H9 (cell line): ENCODE results near the gene C2orf92. TPM values are rescaled to one million over a fixed set of nuclear protein-coding genes. Genes with fewer than 3 reads are reported as not detected.

Experiments used
- DNase-seq: peaks from one replicate; pipeline ENCODE4 v3.0.0-alpha.2; 2017
- H2AFZ ChIP-seq: one replicate; pipeline ENCODE4 v1.6.1; 2013; ENCODE audit warnings: mild to moderate bottlenecking, low read length, control low read depth, moderate library complexity
- H2AK5ac ChIP-seq: 2 replicates; pipeline ENCODE4 v1.6.1; 2013; ENCODE audit warnings: low read length, control low read depth, mixed read lengths; ENCODE audit not compliant: insufficient read length
- H2BK120ac ChIP-seq: one replicate; pipeline ENCODE4 v1.6.1; 2013; ENCODE audit warnings: low read depth, mild to moderate bottlenecking, low read length, control low read depth, inconsistent platforms; ENCODE audit not compliant: poor library complexity, severe bottlenecking
- H2BK12ac ChIP-seq: 2 replicates; pipeline ENCODE4 v1.6.1; 2013; ENCODE audit warnings: low read length, control low read depth, mixed read lengths, low read depth; ENCODE audit not compliant: insufficient read length
- H2BK15ac ChIP-seq: 2 replicates; pipeline ENCODE4 v1.6.1; 2013; ENCODE audit warnings: low read depth, low read length, control low read depth
- H2BK20ac ChIP-seq: one replicate; pipeline ENCODE4 v1.6.1; 2013; ENCODE audit warnings: low read depth, mild to moderate bottlenecking, low read length, control low read depth, inconsistent platforms; ENCODE audit not compliant: poor library complexity, severe bottlenecking
- H2BK5ac ChIP-seq: 2 replicates; pipeline ENCODE4 v1.6.1; 2013; ENCODE audit warnings: low read length, control low read depth, mixed read lengths; ENCODE audit not compliant: insufficient read length
- H3K14ac ChIP-seq: 2 replicates; pipeline ENCODE4 v1.6.1; 2013; ENCODE audit warnings: low read length, control low read depth; ENCODE audit not compliant: insufficient read depth
- H3K18ac ChIP-seq: 2 replicates; pipeline ENCODE4 v1.6.1; 2013; ENCODE audit warnings: low read depth, mild to moderate bottlenecking, mixed read lengths, low read length, control low read depth; ENCODE audit not compliant: insufficient read length
- H3K23ac ChIP-seq: 2 replicates; pipeline ENCODE4 v1.6.1; 2013; ENCODE audit warnings: low read length, control low read depth, mixed read lengths, low read depth; ENCODE audit not compliant: insufficient read length
- H3K23me2 ChIP-seq: 2 replicates; pipeline ENCODE4 v1.6.1; 2013; ENCODE audit warnings: low read depth, mild to moderate bottlenecking, mixed read lengths, low read length, control low read depth; ENCODE audit not compliant: insufficient read length, poor library complexity, severe bottlenecking
- H3K27ac ChIP-seq: 2 replicates; pipeline ENCODE4 v1.5.1; 2013; ENCODE audit warnings: low read length, control low read depth, mixed read lengths, low read depth; ENCODE audit not compliant: insufficient read length
- H3K27me3 ChIP-seq: 2 replicates; pipeline ENCODE4 v1.6.1; 2013; ENCODE audit warnings: low read length, control low read depth, inconsistent platforms; ENCODE audit not compliant: insufficient read depth
- H3K4ac ChIP-seq: 2 replicates; pipeline ENCODE4 v1.6.1; 2013; ENCODE audit warnings: low read depth, mild to moderate bottlenecking, control low read depth, inconsistent platforms, low read length, moderate library complexity
- H3K4me1 ChIP-seq: 2 replicates; pipeline ENCODE4 v1.6.1; 2013; ENCODE audit warnings: low read length, control low read depth, inconsistent platforms; ENCODE audit not compliant: insufficient read depth
- H3K4me2 ChIP-seq: 2 replicates; pipeline ENCODE4 v1.6.1; 2013; ENCODE audit warnings: low read length, control low read depth, mixed read lengths; ENCODE audit not compliant: insufficient read length, insufficient read depth
- H3K56ac ChIP-seq: 2 replicates; pipeline ENCODE4 v1.6.1; 2013; ENCODE audit warnings: low read depth, mild to moderate bottlenecking, mixed read lengths, low read length, control low read depth; ENCODE audit not compliant: insufficient read length
- H3K79me1 ChIP-seq: 2 replicates; pipeline ENCODE4 v1.6.1; 2013; ENCODE audit warnings: low read depth, mild to moderate bottlenecking, moderate library complexity, low read length, control low read depth, inconsistent platforms; ENCODE audit not compliant: insufficient read depth, poor library complexity, severe bottlenecking
- H3K79me2 ChIP-seq: 2 replicates; pipeline ENCODE4 v1.6.1; 2013; ENCODE audit warnings: low read length, control low read depth, inconsistent platforms; ENCODE audit not compliant: insufficient read depth
- H3K9ac ChIP-seq: 2 replicates; pipeline ENCODE4 v1.6.1; 2013; ENCODE audit warnings: low read length, control low read depth, mixed read lengths; ENCODE audit not compliant: insufficient read length; ENCODE audit errors: extremely low read depth
- H3K9me3 ChIP-seq: one replicate; pipeline ENCODE4 v1.6.1; 2013; ENCODE audit warnings: low read depth, low read length, inconsistent platforms; ENCODE audit not compliant: control insufficient read depth
- H3T11ph ChIP-seq: one replicate; pipeline ENCODE4 v1.6.1; 2013; ENCODE audit warnings: mild to moderate bottlenecking, low read length, control low read depth, inconsistent platforms
- H4K20me1 ChIP-seq: one replicate; pipeline ENCODE4 v1.6.1; 2013; ENCODE audit not compliant: control insufficient read depth, insufficient read length, insufficient read depth
- H4K5ac ChIP-seq: 2 replicates; pipeline ENCODE4 v1.6.1; 2013; ENCODE audit warnings: low read depth, mild to moderate bottlenecking, mixed read lengths, low read length, control low read depth; ENCODE audit not compliant: insufficient read length
- H4K8ac ChIP-seq: replicated peaks from 2 replicates; pipeline ENCODE4 v1.6.1; 2013; ENCODE audit warnings: low read length, control low read depth, mixed read lengths, low read depth; ENCODE audit not compliant: insufficient read length
- H4K91ac ChIP-seq: 2 replicates; pipeline ENCODE4 v1.6.1; 2013; ENCODE audit warnings: low read depth, mild to moderate bottlenecking, moderate library complexity, mixed read lengths, low read length, control low read depth; ENCODE audit not compliant: insufficient read length
- H3K27ac Mint-ChIP-seq, 3 experiments: 2 replicates in 2 of 3; 3 replicates in 1 of 3; pipeline ENCODE4 v1.8.0; 2020 to 2021; ENCODE audit warnings: mixed read lengths in 3 of 3, mild to moderate bottlenecking in 1 of 3, moderate library complexity in 1 of 3
- H3K27me3 Mint-ChIP-seq: 2 replicates; pipeline ENCODE4 v1.8.0; 2021; ENCODE audit warnings: low read depth, mild to moderate bottlenecking, moderate library complexity, mixed read lengths
- H3K36me3 Mint-ChIP-seq, 3 experiments: 2 replicates in 2 of 3; 3 replicates in 1 of 3; pipeline ENCODE4 v1.8.0; 2020 to 2021; ENCODE audit warnings: low read depth in 3 of 3, mixed read lengths in 3 of 3; ENCODE audit not compliant: insufficient read depth in 1 of 3
- H3K4me1 Mint-ChIP-seq, 2 experiments: 2 replicates each; pipeline ENCODE4 v1.8.0; 2020; ENCODE audit warnings: mixed read lengths in 2 of 2
- H3K4me3 Mint-ChIP-seq, 2 experiments: 2 replicates in 1 of 2; 3 replicates in 1 of 2; pipeline ENCODE4 v1.8.0; 2020 to 2021; ENCODE audit warnings: mild to moderate bottlenecking in 2 of 2, mixed read lengths in 2 of 2, moderate library complexity in 1 of 2
- H3K9me3 Mint-ChIP-seq, 2 experiments: 2 replicates in 1 of 2; 3 replicates in 1 of 2; pipeline ENCODE4 v1.8.0; 2020; ENCODE audit warnings: mild to moderate bottlenecking in 2 of 2, mixed read lengths in 2 of 2, moderate library complexity in 1 of 2
- CTCF ChIP-seq: fragments of 200-600 bp; sonication (generic); conservative IDR thresholded peaks from 3 replicates; pipeline ENCODE4 v1.8.0; 2021; ENCODE audit warnings: antibody characterized with exemption, mild to moderate bottlenecking
- WGBS: extraction: QIAGEN DNeasy Blood & Tissue Kit; methylation state at CpG from one replicate; pipeline ENCODE4 v1.1.7; 2013; ENCODE audit warnings: missing lambda C conversion rate, low lambda C conversion rate, mixed read lengths; ENCODE audit not compliant: insufficient read length; ENCODE audit errors: extremely low coverage; 5-methylcytosine and 5-hydroxymethylcytosine counted together
- total RNA-seq: library from RNA; stranded (reverse); gene quantifications from 2 replicates; pipeline ENCODE4 v1.2.1, GENCODE V29; 2021

Gene C2orf92
- total RNA-seq, 1 experiment from 2014 or later: 7.3 TPM

- TF ChIP-seq CTCF: no peak
- H3K14ac ChIP-seq: no peak overlapping the region
Observed at GRCh38 chr2:97702731-97703470, 33.4 kb downstream of the C2orf92 start.

More at GRCh38 chr2:97702731-97703470, 33.4 kb downstream of the C2orf92 start:
- Histone ChIP-seq H2AFZ (no peak overlapping the region), H3K79me2 (no peaks in the 10 kb centered on the region), H3K9ac (no peak overlapping the region), H2AK5ac (no peak overlapping the region), H3K27me3 (no peaks in the 10 kb centered on the region), H3K4me1 (no peaks in the 10 kb centered on the region), H3K23me2 (no peaks in the 10 kb centered on the region), H3K27ac (no peak overlapping the region), H4K91ac (no peak overlapping the region), H3K9me3 (no peaks in the 10 kb centered on the region), H4K8ac (no peak overlapping the region), H3K4me2 (no peak overlapping the region), H4K5ac (no peak overlapping the region), H3K4ac (no peak overlapping the region), H4K20me1 (no peaks in the 10 kb centered on the region), H3K79me1 (no peaks in the 10 kb centered on the region), H3K23ac (no peak overlapping the region), H3K18ac (no peak overlapping the region), H2BK120ac (no peak overlapping the region), H3K56ac (no peak overlapping the region), H2BK15ac (no peak overlapping the region), H3T11ph (no peak overlapping the region), H2BK12ac (no peak overlapping the region), H2BK5ac (no peak overlapping the region), H2BK20ac (no peak overlapping the region)
- H3K27me3 Mint-ChIP-seq: peaks cover 6% of the 10 kb centered on the region
- H3K27ac Mint-ChIP-seq: no peak overlapping the region
- H3K9me3 Mint-ChIP-seq: no peaks in the 10 kb centered on the region; a peak in 2 of 5 replicates
- H3K4me3 Mint-ChIP-seq: no peak overlapping the region
- peak; percentile 10 for DNase-seq
- peaks cover 3 to 7% of the 10 kb centered on the region in 2 experiments for H3K4me1 Mint-ChIP-seq
- no CpG with 5 or more reads among the region's 19 CpGs for WGBS
- H3K36me3 Mint-ChIP-seq: no peaks in the 10 kb centered on the region
